Trophoblast cell (in vitro differentiated cells and primary cell): ENCODE results near the gene TMEM258.

Experiments used
- DNase-seq, 2 donors: peaks; one replicate each; pipeline ENCODE4 v3.0.0-alpha.2; 2016
- H2AFZ ChIP-seq: 2 replicates; pipeline ENCODE4 v1.6.1; 2013; ENCODE audit warnings: low read length, moderate library complexity, mild to moderate bottlenecking; ENCODE audit not compliant: insufficient read depth, poor library complexity
- H2AK5ac ChIP-seq: 2 replicates; pipeline ENCODE4 v1.6.1; 2013; ENCODE audit warnings: mild to moderate bottlenecking, low read length
- H2BK120ac ChIP-seq: 2 replicates; pipeline ENCODE4 v1.6.1; 2013; ENCODE audit warnings: low read length, mild to moderate bottlenecking, moderate library complexity; ENCODE audit not compliant: insufficient read depth, poor library complexity
- H2BK12ac ChIP-seq: 2 replicates; pipeline ENCODE4 v1.6.1; 2013; ENCODE audit warnings: mild to moderate bottlenecking, low read length, moderate library complexity
- H2BK5ac ChIP-seq: 2 replicates; pipeline ENCODE4 v1.6.1; 2013; ENCODE audit warnings: low read length, low read depth, moderate library complexity, mild to moderate bottlenecking; ENCODE audit not compliant: poor library complexity
- H3K14ac ChIP-seq: 2 replicates; pipeline ENCODE4 v1.6.1; 2013; ENCODE audit warnings: mild to moderate bottlenecking, low read length
- H3K18ac ChIP-seq: 2 replicates; pipeline ENCODE4 v1.6.1; 2013; ENCODE audit warnings: mild to moderate bottlenecking, low read length
- H3K23ac ChIP-seq: 2 replicates; pipeline ENCODE4 v1.6.1; 2013; ENCODE audit warnings: low read length
- H3K27ac ChIP-seq: 2 replicates; pipeline ENCODE4 v1.5.1; 2013; ENCODE audit warnings: low read depth, mild to moderate bottlenecking, inconsistent platforms, low read length, moderate library complexity
- H3K27me3 ChIP-seq: 2 replicates; pipeline ENCODE4 v1.6.1; 2013; ENCODE audit warnings: inconsistent platforms, mild to moderate bottlenecking, low read length, moderate library complexity; ENCODE audit not compliant: insufficient read depth
- H3K36me3 ChIP-seq, 2 experiments: 1 replicate in 1 of 2; 2 replicates in 1 of 2; pipeline ENCODE4 v1.6.1; 2013; ENCODE audit warnings: low read length in 2 of 2, mild to moderate bottlenecking in 2 of 2, moderate library complexity in 1 of 2; ENCODE audit not compliant: insufficient read depth in 2 of 2, control insufficient read depth in 1 of 2
- H3K4ac ChIP-seq: 2 replicates; pipeline ENCODE4 v1.6.1; 2013; ENCODE audit warnings: low read depth, mild to moderate bottlenecking, low read length, moderate library complexity
- H3K4me1 ChIP-seq, 2 experiments: 1 replicate in 1 of 2; 2 replicates in 1 of 2; pipeline ENCODE4 v1.6.1; 2013; ENCODE audit warnings: low read length in 2 of 2, mild to moderate bottlenecking in 2 of 2, moderate library complexity in 1 of 2; ENCODE audit not compliant: insufficient read depth in 2 of 2, control insufficient read depth in 1 of 2
- H3K4me2 ChIP-seq: 2 replicates; pipeline ENCODE4 v1.6.1; 2013; ENCODE audit warnings: inconsistent platforms, mild to moderate bottlenecking, low read length, moderate library complexity
- H3K4me3 ChIP-seq: 2 replicates; pipeline ENCODE4 v1.5.1; 2013; ENCODE audit warnings: mild to moderate bottlenecking, low read depth, low read length, inconsistent platforms
- H3K79me1 ChIP-seq: one replicate; pipeline ENCODE4 v1.6.1; 2013; ENCODE audit warnings: low read length
- H3K79me2 ChIP-seq: 2 replicates; pipeline ENCODE4 v1.6.1; 2013; ENCODE audit warnings: low read length, mild to moderate bottlenecking; ENCODE audit not compliant: control insufficient read depth, insufficient read depth, poor library complexity
- H3K9ac ChIP-seq: 2 replicates; pipeline ENCODE4 v1.6.1; 2013; ENCODE audit warnings: mild to moderate bottlenecking, low read length
- H3K9me3 ChIP-seq: 2 replicates; pipeline ENCODE4 v1.6.1; 2013; ENCODE audit warnings: low read depth, mild to moderate bottlenecking, control low read depth, inconsistent platforms, low read length; ENCODE audit not compliant: insufficient read depth
- H4K12ac ChIP-seq: 2 replicates; pipeline ENCODE4 v1.6.1; 2013; ENCODE audit warnings: low read depth, mild to moderate bottlenecking, low read length, moderate library complexity
- H4K8ac ChIP-seq: 2 replicates; pipeline ENCODE4 v1.6.1; 2013; ENCODE audit warnings: low read depth, mild to moderate bottlenecking, low read length, moderate library complexity
- H4K91ac ChIP-seq: one replicate; pipeline ENCODE4 v1.6.1; 2013; ENCODE audit warnings: low read depth, mild to moderate bottlenecking, low read length, moderate library complexity
- WGBS: extraction: QIAGEN DNeasy Blood & Tissue Kit; methylation state at CpG from one replicate; pipeline ENCODE4 v1.1.7; 2013; ENCODE audit warnings: missing lambda C conversion rate; ENCODE audit not compliant: insufficient read length, insufficient coverage; ENCODE audit errors: extremely low coverage; 5-methylcytosine and 5-hydroxymethylcytosine counted together

Gene TMEM258

GRCh38 chr11:61763930-61764605, 28.3 kb downstream of the TMEM258 start:
- Histone ChIP-seq H3K79me2 (no peaks in the 10 kb centered on the region), H3K4me1 (peaks cover under 1 to 4% of the 10 kb centered on the region in 2 experiments), H2AFZ (no peak overlapping the region), H2AK5ac (no peak overlapping the region), H3K9me3 (peaks cover 6% of the 10 kb centered on the region), H3K4me2 (no peak overlapping the region), H3K14ac (no peak overlapping the region), H3K4ac (no peak overlapping the region), H2BK5ac (no peak overlapping the region), H3K27ac (no peak overlapping the region), H3K23ac (no peak overlapping the region), H3K36me3 (no peaks in the 10 kb centered on the region), H2BK120ac (no peak overlapping the region), H3K9ac (no peak overlapping the region), H3K27me3 (no peaks in the 10 kb centered on the region), H4K12ac (no peak overlapping the region), H4K91ac (no peak overlapping the region), H3K18ac (no peak overlapping the region), H3K4me3 (no peak overlapping the region), H4K8ac (no peak overlapping the region), H3K79me1 (no peaks in the 10 kb centered on the region), H2BK12ac (no peak overlapping the region)
- DNase-seq: no peak
- no CpG with 5 or more reads among the region's 23 CpGs for WGBS

DNA sequence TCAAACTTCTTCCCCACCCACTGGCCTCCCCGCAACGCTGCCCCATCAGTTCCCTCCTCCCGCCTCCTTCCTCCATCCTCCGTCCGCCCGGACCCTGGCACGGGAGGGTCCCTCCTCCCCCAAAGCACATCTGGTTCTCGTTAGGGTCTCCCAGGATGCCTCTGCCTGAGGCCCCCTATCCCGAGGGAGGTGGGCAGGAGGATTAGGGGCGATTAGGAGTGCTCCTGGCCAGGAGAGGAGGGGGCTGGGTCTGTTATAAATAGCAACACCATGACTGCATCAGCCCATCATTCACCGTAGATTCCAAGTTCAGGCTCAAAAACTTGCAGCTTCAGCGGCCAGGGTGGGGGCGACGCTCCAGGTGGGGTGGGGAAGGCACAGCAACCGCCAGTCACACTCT, 29.6 kb downstream of the TMEM258 start:
- Histone ChIP-seq H3K36me3 (no peaks in the 10 kb centered on the region), H3K4me1 (no peaks in the 10 kb centered on the region), H4K12ac (no peak overlapping the region), H4K91ac (no peak overlapping the region), H3K9me3 (peaks cover 7% of the 10 kb centered on the region), H3K14ac (no peak overlapping the region), H3K23ac (no peak overlapping the region), H3K27me3 (no peaks in the 10 kb centered on the region), H2BK12ac (no peak overlapping the region), H3K79me1 (no peaks in the 10 kb centered on the region), H3K4me3 (no peak overlapping the region), H2AK5ac (no peak overlapping the region), H2BK5ac (no peak overlapping the region), H3K27ac (no peak overlapping the region), H2BK120ac (no peak overlapping the region), H3K79me2 (no peaks in the 10 kb centered on the region), H2AFZ (no peak overlapping the region), H3K4me2 (no peak overlapping the region), H3K18ac (no peak overlapping the region), H4K8ac (no peak overlapping the region), H3K9ac (no peak overlapping the region), H3K4ac (no peak overlapping the region)
- WGBS: no CpG with 5 or more reads among the region's 15 CpGs
- DNase-seq: no peak

DNA sequence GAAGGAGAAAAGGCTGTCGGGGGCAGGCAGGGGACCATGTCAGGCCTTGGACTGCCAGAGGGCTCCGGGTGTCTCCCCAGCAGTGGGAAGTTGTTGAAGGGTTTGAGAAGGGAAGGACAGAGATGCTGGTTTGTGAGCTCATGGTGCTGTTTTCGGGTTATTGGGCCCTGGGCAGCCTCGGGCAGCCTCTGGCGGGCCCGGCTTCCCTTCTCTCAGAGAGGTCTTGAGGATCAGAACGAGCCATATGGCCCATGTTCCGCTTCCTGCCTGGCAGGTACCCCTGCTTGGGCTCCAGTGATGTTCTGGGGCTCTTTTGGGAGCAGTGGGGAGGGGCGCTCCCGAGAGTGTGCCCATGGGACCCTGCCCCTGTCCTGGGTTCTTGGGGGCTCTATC, 30.2 kb downstream of the TMEM258 start:
- DNase-seq: no peak
- Histone ChIP-seq H3K36me3 (no peaks in the 10 kb centered on the region), H2BK5ac (no peak overlapping the region), H3K4me2 (no peak overlapping the region), H3K4me1 (no peaks in the 10 kb centered on the region), H2BK12ac (no peak overlapping the region), H3K23ac (no peak overlapping the region), H3K9me3 (peaks cover 7% of the 10 kb centered on the region), H2AK5ac (no peak overlapping the region), H4K91ac (no peak overlapping the region), H2AFZ (no peak overlapping the region), H3K4me3 (no peak overlapping the region), H4K12ac (no peak overlapping the region), H3K27me3 (no peaks in the 10 kb centered on the region), H3K4ac (no peak overlapping the region), H2BK120ac (no peak overlapping the region), H3K79me1 (no peaks in the 10 kb centered on the region), H3K14ac (no peak overlapping the region), H3K79me2 (no peaks in the 10 kb centered on the region), H3K27ac (no peak overlapping the region), H3K9ac (no peak overlapping the region), H4K8ac (no peak overlapping the region), H3K18ac (no peak overlapping the region)
- WGBS: no CpG with 5 or more reads among the region's 10 CpGs

DNA sequence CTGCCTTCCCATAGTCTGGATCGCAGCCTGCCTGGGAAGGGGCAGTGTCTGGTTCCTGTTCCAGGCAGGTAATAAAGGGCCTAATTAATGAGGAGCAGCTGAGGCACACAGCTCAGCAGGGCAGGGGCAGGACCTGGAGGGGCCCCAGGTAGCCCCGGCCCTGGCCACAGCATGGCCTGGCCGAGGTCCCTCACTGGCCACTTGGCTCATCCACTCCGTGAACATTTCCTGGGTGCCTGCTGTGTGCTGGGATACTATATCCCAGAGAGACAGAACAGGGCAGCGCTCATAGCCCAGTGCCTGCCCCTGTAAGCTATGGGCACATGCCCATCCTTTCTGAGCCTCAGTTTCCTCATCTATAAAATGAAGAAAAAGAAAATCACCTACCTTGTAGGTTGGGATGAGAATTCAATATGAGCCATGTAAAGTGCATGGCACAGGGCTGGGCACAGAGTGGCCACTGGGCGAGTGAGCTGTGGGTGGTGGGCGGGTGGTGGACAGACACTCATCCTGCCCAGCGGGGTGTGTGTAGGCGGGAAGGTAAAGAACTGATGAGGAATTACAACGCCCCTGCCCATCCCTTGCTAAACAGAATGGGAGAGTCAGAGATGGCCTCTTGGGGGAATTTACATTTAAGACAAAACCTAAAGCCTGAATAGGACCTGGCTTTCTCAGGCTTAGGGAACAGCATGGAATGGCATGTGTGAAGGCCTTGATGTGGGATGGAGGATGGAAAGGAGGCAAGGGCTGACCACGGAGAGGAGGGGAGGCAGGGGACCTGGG, 30.8 kb downstream of the TMEM258 start:
- Histone ChIP-seq H3K14ac (no peak overlapping the region), H3K27me3 (no peaks in the 10 kb centered on the region), H4K8ac (no peak overlapping the region), H3K27ac (no peak overlapping the region), H3K9me3 (peaks cover 7% of the 10 kb centered on the region), H3K4me2 (no peak overlapping the region), H2BK5ac (no peak overlapping the region), H3K9ac (no peak overlapping the region), H2BK120ac (no peak overlapping the region), H3K18ac (no peak overlapping the region), H2AK5ac (no peak overlapping the region), H3K4ac (no peak overlapping the region), H3K4me3 (no peak overlapping the region), H3K79me2 (no peaks in the 10 kb centered on the region), H3K4me1 (peaks cover 3 to 5% of the 10 kb centered on the region in 2 experiments), H3K23ac (no peak overlapping the region), H3K79me1 (peaks cover 4% of the 10 kb centered on the region), H4K12ac (no peak overlapping the region), H2BK12ac (no peak overlapping the region), H2AFZ (no peak overlapping the region), H4K91ac (no peak overlapping the region), H3K36me3 (no peaks in the 10 kb centered on the region)
- DNase-seq: no peak
- no CpG with 5 or more reads among the region's 11 CpGs for WGBS
